CD8-positive, alpha-beta memory T cell (primary cell): ENCODE data around the gene PLEKHB1. TPM values are rescaled to one million over a fixed set of nuclear protein-coding genes. Genes with fewer than 3 reads are reported as not detected.

Experiments used
- CTCF ChIA-PET: fragments of 350-600 bp; sonication (Branson Sonifier 250); formaldehyde crosslinking; loops from one replicate; lab custom pipeline; 2021; ENCODE audit warnings: antibody characterized with exemption; lab: Charles Lee
- POLR2A ChIA-PET: fragments of 350-600 bp; sonication (Branson Sonifier 250); formaldehyde crosslinking; loops from one replicate; lab custom pipeline; 2021; ENCODE audit warnings: antibody characterized with exemption; lab: Charles Lee
- DNase-seq, 5 donors: peaks; one replicate each; pipeline versions ENCODE4 v3.0.0 to v3.0.0-alpha.2; 2020 to 2022; ENCODE audit warnings: mixed read lengths in 1 of 5
- H3K27ac ChIP-seq: one replicate; pipeline ENCODE4 v1.7.0; 2013; ENCODE audit warnings: low read depth, mild to moderate bottlenecking, low read length, moderate library complexity
- H3K27me3 ChIP-seq: 2 replicates; pipeline ENCODE4 v1.7.0; 2013; ENCODE audit warnings: low read length, mild to moderate bottlenecking; ENCODE audit not compliant: insufficient read depth, poor library complexity, severe bottlenecking
- H3K36me3 ChIP-seq: 2 replicates; pipeline ENCODE4 v1.7.0; 2013; ENCODE audit warnings: mild to moderate bottlenecking, low read length, moderate library complexity; ENCODE audit not compliant: insufficient read depth
- H3K4me1 ChIP-seq: 2 replicates; pipeline ENCODE4 v1.7.0; 2013; ENCODE audit warnings: mild to moderate bottlenecking, low read length, moderate library complexity; ENCODE audit not compliant: insufficient read depth
- H3K4me3 ChIP-seq: 2 replicates; pipeline ENCODE4 v1.7.0; 2013; ENCODE audit warnings: mild to moderate bottlenecking, low read length
- H3K9me3 ChIP-seq: 2 replicates; pipeline ENCODE4 v1.7.0; 2013; ENCODE audit warnings: mild to moderate bottlenecking, low read length
- H3K27ac Mint-ChIP-seq, 8 donors: one replicate each; pipeline ENCODE4 v1.8.0; 2020 to 2021; ENCODE audit warnings: mixed read lengths in 8 of 8, mild to moderate bottlenecking in 6 of 8, inconsistent platforms in 3 of 8, moderate library complexity in 3 of 8
- H3K27me3 Mint-ChIP-seq, 2 donors: one replicate each; pipeline ENCODE4 v1.8.0; 2020 to 2021; ENCODE audit warnings: mixed read lengths in 2 of 2, mild to moderate bottlenecking in 1 of 2, moderate library complexity in 1 of 2
- H3K36me3 Mint-ChIP-seq, 3 donors: one replicate each; pipeline ENCODE4 v1.8.0; 2020 to 2021; ENCODE audit warnings: mixed read lengths in 3 of 3, inconsistent platforms in 1 of 3, mild to moderate bottlenecking in 1 of 3
- H3K4me1 Mint-ChIP-seq, 3 donors: one replicate each; pipeline ENCODE4 v1.8.0; 2020 to 2021; ENCODE audit warnings: mixed read lengths in 3 of 3, inconsistent platforms in 1 of 3, mild to moderate bottlenecking in 1 of 3
- H3K4me3 Mint-ChIP-seq, 7 donors: one replicate each; pipeline ENCODE4 v1.8.0; 2020 to 2021; ENCODE audit warnings: mixed read lengths in 7 of 7, mild to moderate bottlenecking in 6 of 7, moderate library complexity in 4 of 7, inconsistent platforms in 2 of 7
- H3K9me3 Mint-ChIP-seq, 5 donors: one replicate each; pipeline ENCODE4 v1.8.0; 2020 to 2022; ENCODE audit warnings: mixed read lengths in 5 of 5, mild to moderate bottlenecking in 3 of 5, moderate library complexity in 2 of 5, inconsistent platforms in 1 of 5
- polyA plus RNA-seq: library from polyadenylated mRNA; unstranded; fragments of 300-500 nt; fragmentation: Illumina TruSeq; gene quantifications from one replicate; pipeline ENCODE4 v1.2.3, GENCODE V29; 2021
- total RNA-seq, 2 experiments: library from RNA; stranded (reverse); gene quantifications; one replicate each; pipeline ENCODE4 v1.2.3, GENCODE V29; 2021

The PLEKHB1 gene, protein sequence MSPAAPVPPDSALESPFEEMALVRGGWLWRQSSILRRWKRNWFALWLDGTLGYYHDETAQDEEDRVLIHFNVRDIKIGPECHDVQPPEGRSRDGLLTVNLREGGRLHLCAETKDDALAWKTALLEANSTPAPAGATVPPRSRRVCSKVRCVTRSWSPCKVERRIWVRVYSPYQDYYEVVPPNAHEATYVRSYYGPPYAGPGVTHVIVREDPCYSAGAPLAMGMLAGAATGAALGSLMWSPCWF
- total RNA-seq (10 to 100 TPM in 1 of 2 experiments, 1 to 10 TPM in 1; 9.1 to 10.3 TPM), polyA plus RNA-seq (70.1 TPM)

- no peaks in the 10 kb centered on the region for H3K27me3 Mint-ChIP-seq
- no peaks in the 10 kb centered on the region for H3K9me3 Mint-ChIP-seq
- no peak for DNase-seq
- H3K4me3 Mint-ChIP-seq: peak within 1 kb of the TSS; percentile 49 to 96 (median 89)
- H3K27ac Mint-ChIP-seq: peak within 1 kb of the TSS; percentile 69 to 96 (median 92)
- Histone ChIP-seq H3K4me3 (no peak within 1 kb of the TSS), H3K36me3 (no peaks in the 10 kb centered on the region), H3K27ac (no peak within 1 kb of the TSS), H3K4me1 (peaks cover 15% of the 10 kb centered on the region), H3K27me3 (no peaks in the 10 kb centered on the region), H3K9me3 (no peaks in the 10 kb centered on the region)
- H3K4me1 Mint-ChIP-seq: peaks cover 10 to 27% (median 21%) of the 10 kb centered on the region in 3 donors
- peaks cover 0 to 6% (median 0%) of the 10 kb centered on the region in 3 donors for H3K36me3 Mint-ChIP-seq
- ChIA-PET CTCF (interaction anchor here (1.7 to 3.6 kb wide), 2 partner anchors 14 to 20 kb away, joined by 4 to 16 read pairs; no protein-coding TSS in a partner anchor), POLR2A (no interaction called here)
These were observed at the start of gene PLEKHB1 for GRCh38 chr11:73645972-73646631. Gene PLEKHB1 (plus strand): TSS chr11:73646581. CDS start chr11:73646609, 28 bp downstream.

DNA sequence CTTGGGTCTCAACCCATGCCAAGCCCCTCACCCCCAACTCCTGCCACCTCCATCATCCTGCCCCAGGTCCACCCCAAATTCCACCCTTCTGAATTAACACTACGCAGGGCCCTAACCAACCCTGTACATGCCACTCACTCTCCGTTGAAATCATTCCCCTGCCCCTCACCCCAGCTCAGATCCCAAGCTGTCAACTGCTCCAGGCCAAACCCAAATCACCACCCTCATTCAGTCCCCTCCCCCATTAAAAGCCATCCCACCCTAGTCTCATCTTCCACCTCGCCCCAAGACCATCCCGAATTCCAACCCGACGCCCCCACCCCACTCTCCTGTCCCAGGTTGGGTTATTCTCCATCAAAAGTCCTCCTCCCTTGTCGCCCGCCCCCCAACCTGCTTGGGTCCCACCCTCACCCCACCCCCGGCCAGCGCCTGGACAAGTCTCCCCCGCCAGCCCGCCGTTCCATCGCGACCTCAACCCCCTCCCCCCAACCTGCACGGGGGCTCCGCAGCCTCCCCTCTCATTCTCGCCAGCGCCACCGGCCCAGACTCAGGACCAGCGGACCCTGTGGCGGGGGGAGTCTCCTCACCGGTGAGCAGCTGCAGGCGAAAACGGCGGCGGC lies 48.9 kb upstream of the PLEKHB1 start:
- peaks cover 0 to 10% (median 2%) of the 10 kb centered on the region in 3 donors for H3K36me3 Mint-ChIP-seq
- H3K27ac Mint-ChIP-seq: peak overlapping the region; percentile 43 to 97 (median 94)
- peaks cover 0 to 2% of the 10 kb centered on the region in 2 donors for H3K27me3 Mint-ChIP-seq
- ChIA-PET CTCF (no interaction called here), POLR2A (interaction anchor here (0.6 kb wide), 1 partner anchor 321 kb away, joined by 3 read pairs; no protein-coding TSS in a partner anchor)
- H3K27me3 ChIP-seq: no peaks in the 10 kb centered on the region
- H3K36me3 ChIP-seq: no peaks in the 10 kb centered on the region
- H3K9me3 ChIP-seq: no peaks in the 10 kb centered on the region
- H3K27ac ChIP-seq: no peak overlapping the region
- H3K4me3 Mint-ChIP-seq: peak overlapping the region; percentile 92 to 96 (median 92)
- peak in 1 of 5 donors; percentile 3 for DNase-seq
- H3K4me1 Mint-ChIP-seq: peaks cover 27 to 46% (median 30%) of the 10 kb centered on the region in 3 donors
- no peaks in the 10 kb centered on the region for H3K9me3 Mint-ChIP-seq
- peaks cover 25% of the 10 kb centered on the region for H3K4me1 ChIP-seq
- H3K4me3 ChIP-seq: peak overlapping the region; percentile 93

DNA sequence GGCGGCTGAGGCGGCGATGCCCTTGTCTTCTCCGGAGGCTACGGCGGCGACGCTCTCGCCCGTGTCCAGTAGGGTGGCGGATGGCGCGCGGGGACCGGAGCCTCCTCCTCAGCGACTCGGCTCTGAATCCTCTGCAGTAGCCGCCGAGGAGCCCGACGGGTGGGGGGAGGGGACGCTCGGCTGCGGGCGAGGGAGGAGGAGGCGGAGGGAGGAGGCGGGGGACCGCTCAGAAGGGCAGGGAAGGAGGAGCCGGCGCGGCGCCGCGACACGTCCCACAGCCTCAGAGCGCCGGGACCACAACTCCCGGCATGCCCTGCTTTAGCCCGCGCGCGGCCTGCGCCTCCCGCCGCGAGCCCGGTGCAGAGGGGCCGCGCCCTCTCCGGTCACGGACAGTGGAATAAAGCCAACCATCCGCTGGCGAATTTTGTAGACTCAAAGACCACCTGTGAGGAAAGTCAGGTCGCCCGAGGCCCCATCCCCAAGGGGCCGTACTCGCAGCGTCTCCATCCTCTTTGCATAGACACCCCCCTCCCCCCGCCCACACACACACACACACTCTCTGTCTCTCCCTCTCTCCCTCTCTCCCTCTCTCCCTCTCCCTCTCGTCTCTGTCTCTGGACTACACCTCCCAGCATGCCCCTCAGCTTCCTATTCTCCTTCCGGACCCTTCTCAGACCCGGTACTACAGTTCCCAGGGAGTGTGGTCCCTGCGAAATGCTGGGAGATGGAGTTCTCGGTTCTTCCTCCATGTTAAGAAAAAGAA lies 48.2 kb upstream of the PLEKHB1 start, which contains the start of gene FAM168A:
Gene FAM168A (minus strand): TSS at position 157 of the 763 bp plus-strand sequence. CDS start 129,638 bp downstream, outside the sequence.
- Mint-ChIP-seq H3K9me3 (no peaks in the 10 kb centered on the region), H3K4me1 (peaks cover 27 to 46% (median 30%) of the 10 kb centered on the region in 3 donors), H3K36me3 (peaks cover 0 to 10% (median 2%) of the 10 kb centered on the region in 3 donors), H3K27ac (peak within 1 kb of the TSS; percentile 86 to 97 (median 94)), H3K27me3 (peaks cover 0 to 2% of the 10 kb centered on the region in 2 donors), H3K4me3 (peak within 1 kb of the TSS; percentile 92 to 96 (median 92))
- POLR2A ChIA-PET: interaction anchor here (0.6 to 1.5 kb wide), 4 partner anchors 48 to 320 kb away, joined by 3 to 9 read pairs (median 5); partner anchors contain the start of gene RAB6A
- Histone ChIP-seq H3K4me3 (peak within 1 kb of the TSS; percentile 93), H3K9me3 (no peaks in the 10 kb centered on the region), H3K27ac (peak within 1 kb of the TSS; percentile 78), H3K4me1 (peaks cover 25% of the 10 kb centered on the region), H3K27me3 (no peaks in the 10 kb centered on the region), H3K36me3 (no peaks in the 10 kb centered on the region)
- peak; percentile 88 to 95 (median 91) for DNase-seq
- CTCF ChIA-PET: interaction anchor here (0.6 to 1.8 kb wide), 3 partner anchors 17 to 414 kb away, joined by 3 to 4 read pairs (median 4); no protein-coding TSS in a partner anchor

- Mint-ChIP-seq H3K36me3 (peaks cover 0 to 10% (median 0%) of the 10 kb centered on the region in 3 donors), H3K4me3 (peak overlapping the region; percentile 92 to 96 (median 92)), H3K27me3 (peaks cover 0 to 2% of the 10 kb centered on the region in 2 donors), H3K27ac (peak overlapping the region; percentile 86 to 97 (median 94)), H3K9me3 (no peaks in the 10 kb centered on the region), H3K4me1 (peaks cover 27 to 42% (median 27%) of the 10 kb centered on the region in 3 donors)
- peak overlapping the region; percentile 93 for H3K4me3 ChIP-seq
- ChIA-PET POLR2A (interaction anchor here (0.6 to 1.5 kb wide), 3 partner anchors 49 to 162 kb away, joined by 3 to 9 read pairs (median 7); partner anchors contain the start of gene RAB6A), CTCF (interaction anchor here (0.6 to 1.8 kb wide), 3 partner anchors 17 to 413 kb away, joined by 3 to 4 read pairs (median 4); no protein-coding TSS in a partner anchor)
- no peaks in the 10 kb centered on the region for H3K36me3 ChIP-seq
- peak overlapping the region; percentile 78 for H3K27ac ChIP-seq
- no peaks in the 10 kb centered on the region for H3K9me3 ChIP-seq
- H3K4me1 ChIP-seq: peaks cover 25% of the 10 kb centered on the region
- no peaks in the 10 kb centered on the region for H3K27me3 ChIP-seq
- DNase-seq: no peak
These were observed 47.5 kb upstream of the PLEKHB1 start for GRCh38 chr11:73598719-73599379.

DNA sequence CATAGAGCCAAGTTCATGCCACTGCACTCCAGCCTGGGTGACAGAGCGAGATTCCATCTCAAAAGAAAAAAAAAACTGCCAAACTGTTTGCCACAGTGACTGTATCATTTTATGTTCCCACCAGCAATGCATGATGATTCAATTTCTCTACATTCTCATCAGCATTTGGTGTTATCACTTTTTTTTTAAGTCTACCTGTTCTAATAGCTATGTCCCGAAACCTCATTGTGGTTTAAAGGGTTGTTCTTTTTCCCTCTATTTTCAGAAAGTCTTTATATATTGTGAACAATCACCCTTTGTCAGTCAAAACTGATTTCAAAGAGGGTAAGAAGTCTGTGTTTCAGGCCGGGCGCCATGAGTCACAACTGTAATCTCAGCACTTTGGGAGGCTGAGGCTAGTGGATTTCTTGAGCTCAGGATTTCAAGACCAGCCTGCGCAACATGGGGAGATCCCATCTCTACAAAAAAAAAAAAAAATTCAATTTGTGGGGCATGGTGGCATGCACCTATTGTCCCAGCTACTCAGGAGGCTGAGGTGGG lies 33.7 kb upstream of the PLEKHB1 start:
- POLR2A ChIA-PET: no interaction called here
- no peak overlapping the region for H3K4me3 Mint-ChIP-seq

DNA sequence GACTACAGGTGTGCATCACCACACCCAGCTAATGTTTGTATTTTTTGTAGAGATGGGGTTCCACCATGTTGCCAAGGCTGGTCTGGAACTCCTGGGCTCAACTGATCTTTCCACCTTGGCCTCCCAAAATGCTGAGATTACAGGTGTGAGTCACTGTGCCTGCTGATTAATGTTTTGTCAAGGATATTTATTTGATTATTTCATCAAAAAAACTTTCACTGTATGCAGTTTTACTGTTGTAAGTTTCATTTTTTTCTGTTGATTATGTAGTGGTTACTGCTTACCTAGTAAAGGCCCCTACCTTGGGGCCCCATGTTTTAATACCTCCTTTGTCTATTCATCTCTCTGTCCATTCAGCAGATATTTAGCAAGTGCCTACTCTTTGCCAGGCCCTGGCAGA lies 31.8 kb upstream of the PLEKHB1 start:
- CTCF ChIA-PET: no interaction called here
- no peaks in the 10 kb centered on the region for H3K9me3 Mint-ChIP-seq
- Histone ChIP-seq H3K4me3 (no peak overlapping the region), H3K36me3 (no peaks in the 10 kb centered on the region), H3K27ac (no peak overlapping the region), H3K4me1 (no peaks in the 10 kb centered on the region), H3K27me3 (no peaks in the 10 kb centered on the region), H3K9me3 (no peaks in the 10 kb centered on the region)
- H3K36me3 Mint-ChIP-seq: no peaks in the 10 kb centered on the region
- POLR2A ChIA-PET: no interaction called here
- DNase-seq: no peak
- no peak overlapping the region for H3K4me3 Mint-ChIP-seq
- H3K27ac Mint-ChIP-seq: no peak overlapping the region
- H3K4me1 Mint-ChIP-seq: no peaks in the 10 kb centered on the region
- peaks cover 1 to 18% of the 10 kb centered on the region in 2 donors for H3K27me3 Mint-ChIP-seq

More for the DNA sequence above, 33.7 kb upstream of the PLEKHB1 start:
- no peaks in the 10 kb centered on the region for H3K36me3 ChIP-seq
- H3K27ac ChIP-seq: no peak overlapping the region
- Mint-ChIP-seq H3K27ac (no peak overlapping the region), H3K9me3 (no peaks in the 10 kb centered on the region), H3K36me3 (no peaks in the 10 kb centered on the region), H3K27me3 (peaks cover 3 to 23% of the 10 kb centered on the region in 2 donors), H3K4me1 (no peaks in the 10 kb centered on the region)
- no peak for DNase-seq
- H3K27me3 ChIP-seq: no peaks in the 10 kb centered on the region
- H3K4me3 ChIP-seq: no peak overlapping the region
- H3K4me1 ChIP-seq: no peaks in the 10 kb centered on the region
- H3K9me3 ChIP-seq: no peaks in the 10 kb centered on the region
- CTCF ChIA-PET: interaction anchor here (1.6 kb wide), 1 partner anchor 12 kb away, joined by 6 read pairs; no protein-coding TSS in a partner anchor
